GM12892 (cell line): ENCODE results near the gene NRN1L.

ENCODE experiments used
- POLR2A ChIP-seq: IDR thresholded peaks from 2 replicates; pipeline ENCODE4 v1.6.1; 2011; ENCODE audit warnings: low read depth, low read length, control low read depth
- POLR2AphosphoS5 ChIP-seq: IDR thresholded peaks from 2 replicates; pipeline ENCODE4 v1.6.1; 2011; ENCODE audit warnings: low read depth, low read length, control low read depth

DNA sequence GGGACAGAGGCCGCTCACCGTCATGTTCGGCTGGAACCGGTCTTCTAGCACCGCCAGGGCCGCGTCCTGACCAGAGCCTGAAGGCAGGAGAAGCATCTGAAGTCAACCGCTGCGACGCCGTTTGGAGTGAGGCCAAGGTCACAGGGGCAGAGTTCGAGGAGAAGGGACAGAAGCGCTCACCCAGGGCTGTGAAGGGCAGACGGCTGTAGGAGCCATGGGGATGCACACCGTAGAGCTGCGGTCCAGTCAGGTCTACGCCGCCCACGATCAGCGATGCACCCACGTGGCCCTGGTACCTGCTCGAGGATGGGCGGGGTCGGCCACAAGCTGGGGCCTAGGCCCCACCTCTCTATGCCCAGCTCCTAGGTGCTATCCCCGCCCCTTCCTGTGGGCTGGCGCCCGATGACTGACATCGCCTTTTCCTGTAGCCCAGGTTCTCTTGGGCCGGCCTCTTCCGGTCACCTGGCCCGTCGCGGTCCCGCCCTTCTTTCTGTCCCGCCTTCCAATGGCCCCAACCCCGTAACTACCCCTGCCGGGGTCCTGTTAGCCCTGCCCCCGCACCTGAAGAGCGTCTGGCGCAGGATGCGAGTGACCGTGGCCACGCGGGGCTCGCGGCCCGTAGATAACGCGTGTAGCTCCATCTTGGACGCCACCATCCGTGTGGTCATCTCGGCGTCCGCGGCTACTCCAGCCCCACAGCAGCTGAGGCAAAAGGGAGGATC, 50.9 kb downstream of the NRN1L start:
- peak; percentile 74; the same call in 1 of the 2 replicates for TF ChIP-seq POLR2A
- peak; percentile 89 for TF ChIP-seq POLR2AphosphoS5
